ENCODE results near the gene GOLGA8G.
"Not testable (repeated sequence)": the region's sequence is repeated elsewhere in the genome, so short reads cannot be mapped to it uniquely, and the experiment has no call there.

GOLGA8G gene, protein sequence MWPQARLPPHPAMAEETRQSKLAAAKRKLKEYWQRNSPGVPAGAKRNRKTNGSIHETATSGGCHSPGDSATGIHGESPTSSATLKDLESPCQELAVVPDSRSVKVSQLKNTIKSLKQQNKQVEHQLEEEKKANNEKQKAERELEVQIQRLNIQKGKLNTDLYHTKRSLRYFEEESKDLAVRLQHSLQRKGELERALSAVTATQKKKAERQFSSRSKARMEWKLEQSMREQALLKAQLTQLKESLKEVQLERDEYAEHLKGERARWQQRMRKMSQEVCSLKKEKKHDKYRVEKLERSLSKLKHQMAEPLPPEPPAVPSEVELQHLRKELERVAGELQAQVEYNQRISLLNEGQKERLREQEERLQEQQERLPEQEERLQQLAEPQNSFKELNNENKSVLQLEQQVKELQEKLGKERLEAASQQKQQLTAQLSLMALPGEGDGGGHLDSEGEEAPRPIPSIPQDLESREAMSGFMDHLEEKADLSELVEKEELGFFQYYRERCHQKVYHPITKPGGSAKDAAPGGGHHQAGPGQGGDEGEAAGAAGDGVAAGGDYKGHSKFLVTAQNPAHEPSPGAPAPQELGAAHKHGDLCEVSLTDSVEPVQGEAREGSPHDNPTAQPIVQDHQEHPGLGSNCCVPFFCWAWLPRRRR

DNA sequence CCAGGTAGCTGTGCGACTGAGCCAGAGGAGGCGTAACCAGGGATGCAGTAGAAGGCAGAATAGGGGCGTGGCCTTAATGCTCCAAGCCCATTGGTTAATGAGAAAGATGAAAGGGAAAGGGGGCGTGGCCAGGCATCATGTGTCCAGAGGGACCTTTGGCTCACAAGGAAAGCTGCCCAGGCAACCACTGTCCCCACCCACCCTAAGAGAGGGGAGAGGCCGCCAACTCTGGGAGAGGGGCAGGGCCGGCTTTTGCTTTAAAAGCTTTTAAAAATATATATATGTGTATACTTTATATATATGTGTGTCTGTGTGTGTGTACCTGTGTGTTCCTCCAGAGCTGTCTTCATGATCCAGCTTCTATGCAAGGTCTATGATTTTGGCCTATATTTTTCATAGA is at the start of gene GOLGA8G:
Gene GOLGA8G, minus strand, starts transcription at position 18 of the 400 bp plus-strand sequence. CDS start 62 bp downstream, outside the sequence.
- DNase-seq, result not testable (repeated sequence)

DNA sequence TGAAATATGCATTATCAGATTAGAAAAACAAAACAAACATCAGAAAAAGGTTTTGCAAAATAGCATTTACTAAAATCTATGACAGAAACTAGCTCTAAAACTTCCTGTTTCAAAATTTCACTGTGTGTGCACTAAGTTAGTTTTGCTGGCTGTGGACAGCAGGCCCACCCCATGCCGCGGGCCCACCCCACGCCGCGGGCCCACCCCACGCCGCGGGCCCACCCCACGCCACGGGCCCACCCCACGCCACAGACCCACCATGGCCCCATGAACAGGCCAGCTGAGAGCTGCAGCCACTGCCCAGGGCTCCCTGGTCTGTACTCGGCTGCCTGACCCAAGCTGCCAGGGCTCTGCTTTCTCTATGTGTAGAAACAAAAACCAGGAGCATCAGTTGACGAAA is 40.6 kb upstream of the GOLGA8G start:
- DNase-seq, result not testable (repeated sequence)

DNA sequence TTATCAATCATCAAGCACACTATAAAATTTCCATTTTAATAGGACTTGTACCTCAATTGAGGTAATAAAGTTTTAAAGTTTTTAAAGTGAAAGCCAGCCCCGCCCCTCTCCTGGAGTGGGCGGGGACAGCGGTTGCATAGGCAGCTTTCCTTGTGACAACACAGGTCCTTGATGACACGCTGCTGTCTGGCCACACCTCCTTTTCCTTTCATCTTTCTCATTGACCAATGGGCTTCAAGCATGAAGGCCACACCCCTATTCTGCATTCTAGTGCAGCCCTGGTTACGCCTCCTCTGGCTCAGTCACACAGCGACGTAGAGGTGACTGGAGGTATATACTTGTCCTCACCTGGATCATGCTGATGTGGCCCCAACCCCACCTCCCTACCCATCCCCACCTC is 20.5 kb upstream of the GOLGA8G start, which contains the start of gene GOLGA6L25:
Gene GOLGA6L25, plus strand, starts transcription at position 301 of the 400 bp plus-strand sequence. Its CDS starts 61 bp downstream, at position 362.
- not testable (repeated sequence) for DNase-seq

DNA sequence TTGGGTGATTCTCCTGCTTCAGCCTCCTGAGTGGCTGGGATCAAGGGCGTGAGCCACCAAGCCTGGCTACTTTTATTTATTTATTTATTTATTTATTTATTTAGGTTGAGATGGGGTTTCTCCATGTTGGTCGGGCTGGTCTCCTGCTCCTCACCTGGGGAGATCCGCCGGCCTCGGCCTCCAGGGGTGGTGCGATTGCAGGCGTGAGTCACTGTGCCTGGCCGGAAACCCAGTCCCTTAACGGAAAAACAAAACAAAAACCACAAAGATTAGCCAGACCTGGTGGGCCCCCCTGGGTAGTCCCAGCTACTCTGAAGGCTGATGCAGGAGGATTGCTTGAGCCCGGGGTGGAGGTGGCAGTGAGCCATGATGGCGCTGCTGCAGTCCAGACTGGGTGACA is 17.6 kb downstream of the GOLGA8G start:
- DNase-seq, result not testable (repeated sequence)

DNA sequence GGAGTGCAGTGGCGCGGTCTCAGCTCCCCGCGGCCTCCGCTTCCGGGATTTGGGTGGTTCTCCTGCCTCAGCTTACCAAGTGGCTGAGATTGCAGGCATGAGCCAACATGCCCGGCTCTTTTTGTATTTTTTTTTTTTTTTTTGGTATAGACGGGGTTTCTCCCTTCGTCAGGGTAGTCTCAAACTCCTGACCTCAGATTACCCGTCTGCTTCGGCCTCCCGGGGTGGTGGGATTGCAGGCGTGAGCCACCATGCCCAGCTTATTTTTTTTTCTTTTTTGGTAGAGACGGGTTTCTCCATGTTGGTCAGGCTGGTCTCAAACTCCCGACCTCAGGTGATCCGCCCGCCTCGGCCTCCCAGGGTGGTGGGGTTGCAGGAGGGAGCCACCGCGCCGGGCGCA is 18.6 kb downstream of the GOLGA8G start:
- not testable (repeated sequence) for DNase-seq

DNA sequence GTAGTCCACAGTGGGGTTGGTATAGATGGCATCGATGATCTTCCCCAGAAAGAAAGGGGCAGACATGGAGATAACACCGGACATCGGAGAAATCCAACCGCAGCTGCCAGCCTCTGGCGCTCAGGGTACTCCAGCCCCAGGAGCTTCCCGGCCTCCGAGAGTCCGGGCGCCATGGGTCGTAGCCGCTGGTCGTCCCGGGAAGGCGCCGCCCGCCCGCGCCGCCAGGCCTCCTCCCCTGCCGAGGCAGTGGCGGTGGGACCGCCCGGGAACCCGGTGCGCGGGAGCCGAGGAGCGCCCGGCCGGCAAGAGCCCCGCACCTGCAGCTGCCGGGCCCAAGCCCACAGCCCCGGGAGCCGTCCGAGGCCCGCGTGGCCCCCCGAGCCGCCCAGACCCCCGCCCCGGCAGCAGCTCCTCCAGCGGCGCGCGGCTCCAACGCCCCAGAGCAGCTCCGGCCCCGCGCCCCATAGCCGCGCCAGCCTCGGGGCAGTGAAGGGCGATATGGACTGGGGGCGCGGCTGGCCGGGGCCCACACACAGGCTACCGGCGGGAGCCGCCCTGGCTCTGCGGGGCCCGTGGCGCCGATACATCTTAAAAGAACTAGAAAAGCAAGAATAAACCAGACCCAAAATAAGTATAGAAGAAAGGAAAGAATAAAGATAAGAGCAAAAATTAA is 24.4 kb downstream of the GOLGA8G start:
- DNase-seq, result not testable (repeated sequence)

DNA sequence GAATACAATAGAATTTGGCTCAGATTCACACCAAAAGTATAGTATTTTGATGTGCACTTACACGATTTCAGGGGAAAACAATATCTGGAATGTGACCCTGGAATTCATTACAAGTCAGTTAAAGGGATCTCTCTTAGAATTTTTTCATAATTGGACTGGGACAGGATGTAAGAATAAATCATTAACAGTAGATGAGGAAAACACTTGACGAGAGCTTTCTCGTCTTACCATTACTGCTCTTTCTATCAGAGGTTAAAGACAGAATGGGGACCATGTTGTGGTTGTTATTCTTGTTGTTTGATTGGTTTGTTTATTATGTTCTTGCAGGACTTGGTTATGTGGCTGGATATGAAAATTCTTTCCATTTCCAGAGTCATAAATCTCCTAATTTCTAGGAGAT is 51.4 kb downstream of the GOLGA8G start:
- not testable (repeated sequence) for DNase-seq

All from EL (cell line).